ENCODE data around the gene SPRYD4. TPM values are rescaled to one million over a fixed set of nuclear protein-coding genes. Genes with fewer than 3 reads are reported as not detected.
"Not testable (repeated sequence)": the region's sequence is repeated elsewhere in the genome, so short reads cannot be mapped to it uniquely, and the experiment has no call there.

The SPRYD4 gene
- 4.0 TPM for total RNA-seq

DNA sequence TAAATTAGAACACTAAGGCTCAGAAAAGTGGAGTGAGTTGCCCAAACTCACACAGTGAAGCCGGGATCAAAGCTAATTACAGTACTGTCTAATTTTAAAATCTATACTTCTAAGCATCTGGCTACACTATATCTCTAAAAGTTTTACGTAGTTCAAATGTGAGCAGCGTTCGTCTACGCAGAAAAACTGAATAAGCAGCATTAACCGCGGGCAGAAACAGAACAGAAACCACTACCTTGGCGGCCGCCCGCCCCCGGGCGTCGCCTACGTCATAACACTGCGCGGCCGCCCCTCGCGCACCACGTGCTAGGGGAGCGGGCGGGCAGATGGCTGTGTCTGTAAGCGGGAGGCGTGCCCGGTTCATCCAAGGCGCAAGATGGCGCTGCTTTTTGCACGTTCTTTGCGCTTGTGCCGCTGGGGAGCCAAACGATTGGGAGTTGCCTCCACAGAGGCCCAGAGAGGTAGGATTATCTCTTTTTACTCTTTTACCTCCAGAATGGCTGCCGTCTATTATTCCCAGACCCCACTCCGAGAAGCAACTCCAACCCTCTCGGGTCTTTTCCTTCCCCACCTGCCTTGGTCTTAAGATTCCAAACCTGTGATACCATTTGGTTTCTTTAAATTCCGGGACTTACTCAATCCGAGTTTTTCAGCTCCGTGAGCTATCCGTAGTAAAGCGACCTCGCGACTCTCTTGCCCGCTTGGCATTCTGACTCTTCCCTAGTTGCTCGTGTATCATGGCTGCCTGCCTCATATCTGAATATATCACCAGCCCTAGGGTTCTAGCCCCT, at the start of gene SPRYD4:
TSS of gene SPRYD4 (plus strand) at position 363 of the 791 bp plus-strand sequence. CDS start at position 377, 14 bp downstream.
- peak; percentile 88 to 95 (median 93) for DNase-seq (ENCODE audit: low read depth in 2 of 3, low spot score in 2 of 3)

DNA sequence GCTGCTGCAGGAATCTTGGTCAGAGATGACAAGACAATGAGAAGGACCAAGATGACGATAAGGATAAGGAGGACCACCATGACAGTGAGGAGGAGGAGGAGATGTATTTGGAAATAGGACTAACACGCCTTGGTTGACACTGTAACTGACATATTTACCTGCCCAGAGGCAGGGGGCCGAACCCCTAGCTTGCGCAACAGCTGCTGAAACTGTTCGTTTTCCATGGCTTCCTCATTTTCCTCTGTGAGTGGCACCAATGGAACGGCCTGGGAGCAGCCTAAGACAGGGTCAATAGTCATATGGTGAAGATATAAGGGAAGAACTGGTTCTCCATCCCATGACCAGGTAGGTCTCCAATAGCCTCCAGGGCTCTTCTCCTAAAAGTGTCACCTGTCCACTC, 48.0 kb upstream of the SPRYD4 start:
- no peak for DNase-seq (ENCODE audit: low read depth in 2 of 3, low spot score in 2 of 3)

DNA sequence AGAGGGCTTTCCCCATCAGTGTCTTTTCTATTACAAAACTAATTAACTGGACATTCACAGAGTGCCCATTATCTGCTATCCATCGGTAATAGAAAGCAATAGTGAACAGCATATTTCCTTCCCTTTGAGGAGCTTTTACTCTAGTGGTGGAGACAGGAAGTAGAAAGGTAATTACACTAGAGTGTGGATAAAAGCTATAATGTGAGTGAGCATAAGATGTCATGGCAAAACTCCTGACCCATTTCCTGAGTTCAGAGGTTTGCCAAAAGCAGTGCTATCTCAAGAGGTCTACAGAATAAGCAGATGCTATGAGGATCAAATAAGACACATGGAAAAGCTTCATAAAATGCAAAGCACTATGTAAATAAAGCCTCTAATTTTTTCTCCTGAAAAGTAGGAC, 43.2 kb upstream of the SPRYD4 start:
- DNase-seq (ENCODE audit: low read depth in 2 of 3, low spot score in 2 of 3): no peak

DNA sequence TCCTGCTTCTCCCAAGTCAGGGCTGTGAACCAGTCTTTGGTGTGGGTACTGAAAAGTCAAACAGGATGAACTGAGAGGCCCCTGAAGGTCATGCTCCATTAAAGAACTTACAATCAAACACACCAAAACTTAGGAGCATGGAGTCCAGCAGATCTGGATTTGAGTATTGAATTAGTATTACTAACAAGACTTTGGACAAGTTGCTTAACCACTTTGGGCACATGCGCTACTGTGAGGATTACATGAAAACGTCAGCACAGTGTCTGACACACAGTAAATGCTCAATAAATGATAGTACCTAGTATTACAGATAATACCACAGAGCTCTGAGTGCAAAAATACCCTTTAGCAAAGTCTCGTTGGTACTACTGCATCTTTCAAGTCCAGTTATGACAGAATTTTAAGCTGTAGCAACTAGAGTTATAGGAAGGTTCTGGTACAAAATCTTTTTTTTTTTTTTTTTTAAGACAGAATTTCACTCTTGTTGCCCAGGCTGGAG, 42.4 kb upstream of the SPRYD4 start:
- no peak for DNase-seq (ENCODE audit: low read depth in 2 of 3, low spot score in 2 of 3)

DNA sequence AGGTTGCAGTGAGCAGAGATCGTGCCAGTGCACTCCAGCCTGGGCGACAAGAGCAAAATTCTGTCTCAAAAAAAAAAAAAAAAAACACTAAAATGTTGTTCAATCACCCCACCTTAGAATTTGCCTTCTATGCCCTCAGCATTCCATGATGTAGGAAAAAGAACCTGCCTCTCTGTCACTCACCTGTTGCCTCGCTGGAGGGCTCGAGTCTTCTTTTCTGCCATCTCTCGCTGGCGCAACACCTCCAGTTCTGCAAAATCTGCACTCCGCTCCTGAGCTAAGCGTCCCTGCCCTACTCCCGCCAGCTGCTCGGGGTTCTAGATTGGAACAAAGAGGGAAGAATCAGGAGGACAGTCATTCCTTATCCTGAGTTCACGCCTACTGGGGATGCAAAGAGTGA, 37.1 kb upstream of the SPRYD4 start:
- DNase-seq (ENCODE audit: low read depth in 2 of 3, low spot score in 2 of 3): no peak

DNA sequence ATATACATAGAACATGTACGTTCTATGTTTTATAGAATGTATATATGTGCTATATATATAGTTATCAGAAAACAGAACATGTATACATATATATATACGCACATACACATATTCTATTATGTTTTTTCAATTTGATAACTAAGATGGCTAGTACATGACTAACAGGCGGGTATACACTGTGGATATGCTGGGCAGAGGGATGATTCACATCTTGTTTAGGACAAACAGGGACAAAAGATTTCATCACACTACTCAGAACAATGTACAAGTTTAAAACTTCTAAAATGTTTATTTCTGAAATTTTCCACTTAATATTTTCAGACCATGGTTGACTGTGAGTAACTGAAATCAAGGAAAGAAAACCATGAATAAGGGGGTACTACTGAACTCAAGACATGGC, 36.5 kb upstream of the SPRYD4 start:
- no peak for DNase-seq (ENCODE audit: low read depth in 2 of 3, low spot score in 2 of 3)

DNA sequence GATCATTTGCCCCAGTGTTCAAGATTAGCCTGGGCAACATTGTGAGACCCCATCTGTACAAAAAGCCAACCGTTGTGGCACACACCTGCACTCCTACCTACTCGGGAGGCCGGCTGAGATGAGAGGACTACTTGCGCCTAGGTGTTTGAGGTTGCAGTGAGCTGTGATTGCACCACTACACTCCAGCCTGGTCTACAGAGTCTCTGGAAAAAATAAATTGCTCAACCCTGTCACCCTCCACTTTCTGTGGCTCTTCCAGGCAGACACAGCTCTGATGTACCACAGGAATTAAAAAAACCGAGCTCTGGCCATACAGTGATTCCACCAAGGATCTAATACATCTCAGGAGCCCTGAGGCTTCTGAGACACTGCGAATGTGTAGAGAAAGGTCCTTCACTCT, 33.5 kb upstream of the SPRYD4 start:
- DNase-seq (ENCODE audit: low read depth in 2 of 3, low spot score in 2 of 3): no peak

DNA sequence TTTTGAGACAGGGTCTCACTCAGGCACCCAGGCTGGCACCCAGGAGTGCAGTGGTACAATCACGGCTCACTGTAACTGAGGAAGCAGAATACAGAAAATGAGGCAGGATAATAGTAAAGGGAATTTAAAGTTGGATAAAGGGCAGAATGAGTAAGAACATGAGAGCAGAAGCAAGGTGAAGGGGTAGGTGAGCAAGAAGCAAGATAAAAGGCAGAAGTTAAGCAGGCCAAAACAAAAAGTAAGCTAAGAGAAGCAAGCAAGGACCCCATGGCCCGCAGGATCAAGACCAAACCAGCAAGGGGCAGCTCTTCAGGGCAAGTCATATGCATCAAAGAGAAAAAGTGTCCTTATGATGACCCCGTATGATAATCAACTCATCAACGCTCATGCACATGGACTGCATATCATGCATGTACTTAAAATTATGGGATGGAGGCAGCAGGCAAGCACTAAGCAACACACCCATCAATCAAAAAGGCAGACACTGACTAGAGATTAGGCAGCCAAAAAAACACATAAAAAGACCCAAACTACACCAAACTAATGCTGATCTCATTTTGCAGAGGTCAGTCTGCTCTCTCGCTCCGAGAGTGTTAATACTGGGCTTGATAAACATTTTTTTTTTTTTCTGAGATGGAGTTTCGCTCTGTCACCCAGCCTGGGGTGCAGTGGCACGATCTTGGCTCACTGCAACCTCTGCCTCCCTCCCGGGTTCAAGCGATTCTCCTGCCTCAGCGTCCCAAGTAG, 30.8 kb upstream of the SPRYD4 start:
- no peak for DNase-seq (ENCODE audit: low read depth in 2 of 3, low spot score in 2 of 3)

DNA sequence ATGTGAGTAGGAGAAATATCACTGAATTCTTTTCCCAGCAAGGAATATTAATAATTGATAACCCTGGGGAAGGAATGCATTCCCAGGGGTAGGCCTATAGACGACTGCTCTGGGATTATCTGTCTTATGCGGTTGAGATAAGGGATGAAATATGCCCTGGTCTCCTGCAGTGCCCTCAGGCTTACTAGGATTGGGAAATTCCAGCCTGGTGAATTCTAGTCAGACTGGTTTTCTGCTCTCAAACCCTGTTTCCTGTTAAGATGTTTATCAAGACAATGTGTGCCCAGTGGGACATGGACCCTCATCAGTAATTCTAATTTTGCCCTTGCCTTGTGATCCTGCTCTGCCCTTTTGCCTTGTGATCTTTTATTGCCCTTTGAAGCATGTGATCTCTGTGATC, 25.2 kb upstream of the SPRYD4 start:
- not testable (repeated sequence) for DNase-seq (ENCODE audit: low read depth in 2 of 3, low spot score in 2 of 3)

DNA sequence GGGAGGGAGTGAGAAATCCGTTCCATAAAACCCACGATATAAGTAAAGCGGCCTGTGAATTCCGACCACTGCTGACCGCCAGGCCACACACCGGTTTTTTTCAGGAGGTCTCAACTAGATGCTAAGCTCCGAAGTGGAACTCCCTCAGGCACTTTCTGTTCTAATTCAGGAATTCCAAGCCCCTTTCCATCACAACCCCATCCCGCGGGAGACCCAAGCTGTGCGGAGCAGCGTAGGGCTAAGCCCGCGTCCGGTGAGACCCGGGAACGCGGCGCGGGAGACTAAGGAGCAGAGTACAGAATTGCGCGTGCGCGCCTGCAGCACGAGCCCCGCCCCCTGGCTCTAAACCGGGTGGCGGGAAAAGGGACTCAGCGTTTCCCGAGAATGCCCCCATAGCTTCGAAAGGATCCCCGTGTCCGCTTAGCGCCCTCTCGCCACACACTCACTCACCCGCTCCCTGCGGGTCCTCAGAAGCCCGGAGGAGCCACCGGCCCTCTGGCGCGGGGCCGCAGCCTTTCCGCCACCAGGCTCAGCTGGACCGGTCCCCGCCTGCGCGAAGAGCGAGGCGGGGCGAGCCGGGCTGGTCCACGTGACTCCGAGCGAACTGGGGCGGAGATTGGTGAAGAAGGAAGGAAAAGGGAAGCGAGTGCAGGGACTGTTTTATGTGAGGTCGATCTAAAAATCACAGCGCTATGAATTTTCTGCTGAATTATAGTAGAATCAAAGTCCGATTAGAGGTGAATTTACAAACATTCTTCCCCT, 19.3 kb upstream of the SPRYD4 start, which contains the start of gene TIMELESS:
TSS of gene TIMELESS (minus strand) at position 567 of the 762 bp plus-strand sequence. CDS start 15,256 bp downstream, outside the sequence.
- peak; percentile 75 to 90 (median 89) for DNase-seq (ENCODE audit: low read depth in 2 of 3, low spot score in 2 of 3)

DNA sequence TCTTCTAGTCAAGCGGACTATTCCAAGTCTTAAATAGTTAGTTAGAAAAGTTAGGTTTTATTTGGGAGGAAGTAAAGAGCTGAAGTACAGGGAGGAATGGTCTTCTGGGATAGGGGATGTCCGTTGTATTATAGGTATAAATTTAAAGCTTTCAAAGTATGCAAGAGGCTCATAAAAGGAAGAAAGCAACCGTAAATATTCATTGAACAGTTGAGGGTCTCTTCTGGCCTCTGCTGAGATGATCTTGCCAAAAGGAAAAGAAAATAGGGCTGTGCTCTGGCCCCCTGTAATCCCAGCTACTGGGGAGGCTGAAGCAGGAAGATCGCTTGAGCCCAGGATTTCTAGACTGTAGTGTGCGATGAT, 18.8 kb upstream of the SPRYD4 start:
- no peak for DNase-seq (ENCODE audit: low read depth in 2 of 3, low spot score in 2 of 3)

DNA sequence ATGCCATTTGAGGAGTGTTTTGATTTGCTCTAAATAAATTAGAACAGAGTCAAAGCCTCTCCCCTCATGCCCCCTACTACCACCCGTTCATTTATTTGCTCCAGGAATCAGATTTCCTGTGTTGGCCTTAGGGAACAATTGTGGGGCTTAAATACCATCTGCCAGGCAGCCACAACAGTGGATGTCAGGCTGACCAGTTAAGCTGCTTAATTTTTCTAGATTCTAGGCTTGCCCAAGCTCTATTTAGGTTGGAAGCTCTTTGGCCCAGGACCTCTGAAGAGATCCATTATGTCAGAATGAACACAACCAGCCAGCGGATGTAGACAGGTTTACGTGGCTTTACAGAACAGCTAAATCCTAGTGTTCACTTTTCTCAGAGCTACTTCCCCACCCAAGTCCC, 18.1 kb upstream of the SPRYD4 start:
- no peak for DNase-seq (ENCODE audit: low read depth in 2 of 3, low spot score in 2 of 3)

DNA sequence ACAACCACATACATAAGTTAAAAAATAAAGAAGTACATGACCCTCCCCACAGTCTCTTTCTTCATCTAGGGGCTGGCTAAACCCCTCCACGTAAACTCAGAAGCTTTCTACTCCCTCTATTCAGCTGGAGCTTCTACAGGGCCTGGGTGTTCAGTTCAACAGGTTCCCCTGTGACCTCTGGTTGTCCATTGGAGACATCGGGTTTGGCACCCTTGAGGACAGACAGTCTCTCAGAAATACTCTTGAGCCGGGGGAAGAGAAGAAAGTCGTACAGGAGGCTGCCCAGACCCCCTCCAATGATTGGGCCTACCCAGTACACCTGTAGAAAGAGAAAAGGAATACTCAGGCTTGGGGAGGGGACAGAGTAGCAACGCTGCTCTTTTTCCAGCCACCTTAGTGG, 17.2 kb upstream of the SPRYD4 start:
- no peak for DNase-seq (ENCODE audit: low read depth in 2 of 3, low spot score in 2 of 3)

DNA sequence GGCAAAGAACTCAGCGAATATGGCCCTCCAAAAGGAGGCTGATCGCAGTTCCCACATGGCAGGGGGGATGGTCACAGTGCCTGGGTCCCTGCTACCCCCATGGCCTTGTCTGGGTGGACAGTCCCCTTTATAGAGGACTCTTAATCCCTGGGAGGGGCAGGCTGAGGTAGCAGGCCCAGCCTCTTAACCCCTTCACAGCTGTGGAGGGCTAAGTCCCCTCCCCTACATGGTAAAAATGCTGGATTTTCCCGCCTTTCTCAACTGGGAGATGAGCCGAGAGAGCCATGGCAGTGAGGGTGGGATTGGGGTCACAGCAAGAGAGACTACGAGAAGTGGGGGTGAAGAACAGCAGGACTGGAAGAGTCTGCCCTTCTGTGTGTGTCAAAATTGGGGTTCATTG, 13.8 kb upstream of the SPRYD4 start, which contains the start of gene MIP:
TSS of gene MIP (minus strand) at position 101 of the 400 bp plus-strand sequence. CDS start at position 57, 44 bp downstream.
- no peak for DNase-seq (ENCODE audit: low read depth in 2 of 3, low spot score in 2 of 3)

DNA sequence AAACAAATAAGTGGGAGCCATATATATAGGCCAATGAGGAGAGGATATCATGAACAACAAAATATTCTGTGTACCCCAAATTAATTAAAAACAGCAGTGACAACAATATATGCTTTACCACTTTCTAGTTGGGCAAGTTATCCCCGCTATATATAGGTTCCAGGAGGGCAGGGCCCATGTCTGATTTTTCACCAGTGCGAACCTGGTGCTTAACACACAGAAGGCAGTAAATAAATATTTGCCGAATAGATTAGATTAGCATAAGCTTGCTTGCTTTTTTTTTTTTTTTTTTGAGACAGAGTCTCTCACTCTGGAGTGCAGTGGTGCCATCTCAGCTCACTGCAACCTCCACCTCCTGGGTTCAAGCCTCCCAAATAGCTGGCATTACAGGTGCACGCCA, 10.6 kb upstream of the SPRYD4 start:
- no peak for DNase-seq (ENCODE audit: low read depth in 2 of 3, low spot score in 2 of 3)

DNA sequence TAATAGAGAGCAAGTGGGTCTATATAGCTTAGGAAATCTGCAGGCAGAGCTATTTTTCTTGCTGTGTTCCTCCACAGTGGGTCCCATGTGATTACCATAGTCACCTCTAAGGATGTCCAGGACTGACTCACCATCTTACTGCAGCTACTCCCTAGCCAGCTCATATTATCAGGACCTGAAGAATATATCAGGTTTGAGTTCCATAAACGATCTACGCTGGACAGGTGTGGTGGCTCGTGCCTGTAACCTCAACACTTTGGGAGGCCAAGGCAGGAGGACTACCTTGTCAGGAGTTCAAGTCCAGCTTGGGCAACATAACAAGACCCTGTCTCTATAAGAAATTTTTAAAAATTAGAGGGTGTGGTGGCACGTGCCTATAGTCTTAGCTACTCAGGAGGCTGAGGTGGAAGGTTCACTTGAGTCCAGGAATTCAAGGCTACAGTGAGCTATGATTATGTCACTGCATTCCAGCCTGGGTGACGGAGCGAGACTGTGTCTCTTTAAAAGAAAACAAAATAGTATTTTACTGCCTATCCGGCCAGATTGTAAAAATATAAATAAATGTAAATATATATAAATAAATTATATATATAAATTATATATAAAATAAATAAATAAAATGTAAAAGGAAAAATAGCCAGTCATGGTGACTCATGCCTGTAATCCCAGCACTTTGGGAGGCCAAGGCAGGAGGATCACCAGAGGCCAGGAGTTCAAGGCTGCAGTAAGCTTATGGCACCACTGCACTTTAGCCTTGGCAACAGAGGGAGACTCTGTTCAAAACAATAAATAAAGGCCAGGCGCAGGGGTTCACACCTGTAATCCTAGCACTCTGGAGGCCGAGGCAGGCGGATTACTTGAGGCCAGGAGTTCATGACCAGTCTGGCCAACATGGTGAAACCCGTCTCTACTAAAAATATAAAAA, 6.9 kb upstream of the SPRYD4 start:
- no peak for DNase-seq (ENCODE audit: low read depth in 2 of 3, low spot score in 2 of 3)

DNA sequence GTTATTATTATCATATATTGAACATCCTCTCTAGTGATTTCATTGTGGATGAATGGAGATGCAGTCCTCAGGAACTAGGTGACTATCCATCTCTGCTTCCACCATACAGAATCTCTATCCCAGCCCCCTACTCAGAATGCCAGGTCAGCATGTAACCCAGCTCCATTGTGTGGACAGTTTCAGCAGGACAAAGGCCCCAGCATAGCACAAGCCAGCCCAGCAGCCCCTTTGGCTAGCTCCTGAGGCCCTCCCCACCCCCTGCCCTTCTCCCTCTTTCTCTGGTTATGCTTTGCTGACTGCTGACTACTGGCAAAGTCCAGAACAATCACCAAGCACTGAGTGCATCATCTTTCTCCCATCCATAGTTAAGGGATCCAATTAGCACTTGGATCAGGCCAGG, 5.8 kb upstream of the SPRYD4 start:
- DNase-seq (ENCODE audit: low read depth in 2 of 3, low spot score in 2 of 3): no peak

DNA sequence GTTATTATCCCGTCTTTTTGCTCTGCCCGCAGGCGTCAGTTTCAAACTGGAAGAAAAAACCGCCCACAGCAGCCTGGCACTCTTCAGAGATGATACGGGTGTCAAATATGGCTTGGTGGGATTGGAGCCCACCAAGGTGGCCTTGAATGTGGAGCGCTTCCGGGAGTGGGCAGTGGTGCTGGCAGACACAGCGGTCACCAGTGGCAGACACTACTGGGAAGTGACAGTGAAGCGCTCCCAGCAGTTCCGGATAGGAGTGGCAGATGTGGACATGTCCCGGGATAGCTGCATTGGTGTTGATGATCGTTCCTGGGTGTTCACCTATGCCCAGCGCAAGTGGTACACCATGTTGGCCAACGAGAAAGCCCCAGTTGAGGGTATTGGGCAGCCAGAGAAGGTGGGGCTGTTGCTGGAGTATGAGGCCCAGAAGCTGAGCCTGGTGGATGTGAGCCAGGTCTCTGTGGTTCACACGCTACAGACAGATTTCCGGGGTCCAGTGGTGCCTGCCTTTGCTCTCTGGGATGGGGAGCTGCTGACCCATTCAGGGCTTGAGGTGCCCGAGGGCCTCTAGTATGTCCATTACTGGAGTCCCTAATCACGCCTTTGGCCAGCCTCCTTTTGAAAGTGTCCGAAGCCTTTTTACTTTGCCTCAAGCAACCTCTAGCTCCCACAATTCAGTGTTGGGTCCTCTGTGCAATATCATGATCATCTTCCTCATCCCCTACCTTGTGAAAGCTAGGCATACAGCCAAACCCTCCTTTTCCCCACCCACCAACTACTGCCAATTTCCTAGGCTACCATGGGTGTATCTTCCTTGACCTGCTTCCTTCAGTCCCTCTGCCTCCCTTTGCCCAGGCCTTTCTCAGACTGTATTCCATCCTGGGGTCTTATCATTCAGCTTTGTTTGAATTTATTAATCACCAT, 891 bp downstream of the SPRYD4 start:
- no peak for DNase-seq (ENCODE audit: low read depth in 2 of 3, low spot score in 2 of 3)

DNA sequence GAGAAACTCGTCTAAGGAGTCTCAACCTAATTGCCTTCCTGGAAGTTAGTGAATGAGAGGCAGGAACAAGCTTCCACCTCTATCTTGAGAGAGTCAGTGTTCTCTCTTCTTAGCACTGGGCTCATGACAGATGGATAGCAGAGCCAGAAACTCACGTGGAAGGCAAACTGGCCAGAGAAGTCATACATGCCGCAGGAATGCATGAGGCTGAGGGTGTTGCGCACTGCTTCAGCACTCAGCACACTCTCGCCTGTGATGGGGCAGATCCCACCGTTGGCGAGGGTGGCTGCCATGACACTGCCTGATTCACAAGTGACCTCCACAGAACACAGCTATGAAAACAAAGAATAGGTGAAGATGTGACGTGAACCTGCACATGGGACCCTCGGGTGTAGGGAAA, 6.0 kb downstream of the SPRYD4 start:
- no peak for DNase-seq (ENCODE audit: low read depth in 2 of 3, low spot score in 2 of 3)

Data from hematopoietic multipotent progenitor cell (in vitro differentiated cells).